H1 (cell line): ENCODE data around the gene PTPRCAP. TPM values are rescaled to one million over a fixed set of nuclear protein-coding genes. Genes with fewer than 3 reads are reported as not detected.
A peak's percentile ranks its signal among the peaks of the same experiment; 100 is the strongest.

Source experiments
- CTCF ChIA-PET: fragments of 300-600 bp; sonication (Branson Sonifier 250); formaldehyde crosslinking; loops from one replicate; lab custom pipeline; 2021; ENCODE audit not compliant: partially characterized antibody; lab: Charles Lee
- POLR2A ChIA-PET: fragments of 300-600 bp; sonication (Branson Sonifier 250); formaldehyde crosslinking; loops from one replicate; lab custom pipeline; 2021; ENCODE audit warnings: inconsistent platforms; ENCODE audit not compliant: partially characterized antibody; lab: Charles Lee
- DNase-seq, 2 experiments: peaks; one replicate each; pipeline versions ENCODE4 v3.0.0 to v3.0.0-alpha.2; 2010 to 2022; ENCODE audit warnings: low spot score in 2 of 2, low read depth in 1 of 2, mixed read lengths in 1 of 2
- FAIRE-seq: peaks from 2 replicates; lab custom pipeline; 2011; peaks lifted over from hg19 to GRCh38; lab: Jason Lieb, UNC
- H2AFZ ChIP-seq: 2 replicates; pipeline ENCODE4 v1.8.1; 2012; ENCODE audit warnings: low read length, inconsistent platforms
- H2AK5ac ChIP-seq: 2 replicates; pipeline ENCODE4 v1.6.1; 2013; ENCODE audit warnings: low read depth, low read length
- H2BK120ac ChIP-seq: replicated peaks from 2 replicates; pipeline ENCODE3; 2013; ENCODE audit warnings: low read depth, low read length, inconsistent platforms
- H2BK12ac ChIP-seq: 2 replicates; pipeline ENCODE4 v1.6.1; 2013; ENCODE audit warnings: low read depth, low read length
- H2BK15ac ChIP-seq: 2 replicates; pipeline ENCODE4 v1.6.1; 2013; ENCODE audit warnings: low read length
- H2BK20ac ChIP-seq: 2 replicates; pipeline ENCODE4 v1.6.1; 2013; ENCODE audit warnings: low read length
- H2BK5ac ChIP-seq: 2 replicates; pipeline ENCODE4 v1.6.1; 2013; ENCODE audit warnings: low read depth, low read length
- H3K14ac ChIP-seq: 2 replicates; pipeline ENCODE4 v1.6.1; 2013; ENCODE audit warnings: inconsistent platforms; ENCODE audit not compliant: insufficient read length
- H3K18ac ChIP-seq: 2 replicates; pipeline ENCODE4 v1.6.1; 2013; ENCODE audit warnings: low read length; ENCODE audit errors: extremely low read depth
- H3K23ac ChIP-seq: 2 replicates; pipeline ENCODE4 v1.6.1; 2013; ENCODE audit warnings: inconsistent platforms; ENCODE audit not compliant: insufficient read length
- H3K23me2 ChIP-seq: 2 replicates; pipeline ENCODE4 v1.6.1; 2013; ENCODE audit warnings: low read depth, low read length
- H3K27ac ChIP-seq: 2 replicates; pipeline ENCODE4 v1.6.1; 2011; ENCODE audit warnings: low read depth, low read length, inconsistent platforms
- H3K27me3 ChIP-seq, 4 experiments: replicated peaks in 1 of 4; 1 replicate in 1 of 4; 2 replicates in 3 of 4; pipeline versions ENCODE4 v1.6.1 to v1.8.1; 2011 to 2013; ENCODE audit warnings: low read length in 3 of 4, mild to moderate bottlenecking in 3 of 4, inconsistent platforms in 2 of 4, mixed read lengths in 2 of 4, moderate library complexity in 1 of 4; ENCODE audit not compliant: control insufficient read depth in 3 of 4, insufficient read depth in 3 of 4; ENCODE audit errors: extremely low read depth in 1 of 4
- H3K36me3 ChIP-seq, 4 experiments: 2 replicates each; pipeline versions ENCODE4 v1.6.1 to v1.8.1; 2011 to 2013; ENCODE audit warnings: mild to moderate bottlenecking in 4 of 4, low read length in 3 of 4, moderate library complexity in 2 of 4, control low read depth in 1 of 4, inconsistent platforms in 1 of 4; ENCODE audit not compliant: insufficient read depth in 4 of 4, control insufficient read depth in 2 of 4
- H3K4ac ChIP-seq: replicated peaks from 2 replicates; pipeline ENCODE3; 2013; ENCODE audit warnings: low read length, low read depth, mixed read lengths, inconsistent platforms; ENCODE audit not compliant: insufficient read length
- H3K4me1 ChIP-seq, 4 experiments: replicated peaks in 1 of 4; 1 replicate in 1 of 4; 2 replicates in 3 of 4; pipeline versions ENCODE4 v1.6.1 to v1.8.1; 2011 to 2013; ENCODE audit warnings: low read length in 3 of 4, inconsistent platforms in 2 of 4, mixed read lengths in 1 of 4; ENCODE audit not compliant: insufficient read depth in 4 of 4, control insufficient read depth in 3 of 4
- H3K4me2 ChIP-seq, 2 experiments: 2 replicates each; pipeline versions ENCODE4 v1.6.1 to v1.8.1; 2011 to 2013; ENCODE audit warnings: low read depth in 2 of 2, low read length in 2 of 2, control low read depth in 1 of 2, inconsistent platforms in 1 of 2, mild to moderate bottlenecking in 1 of 2; ENCODE audit not compliant: insufficient read depth in 1 of 2
- H3K4me3 ChIP-seq, 4 experiments: fragments of 200-600, 300-600 bp in 1 of 4; sonication (generic), shearing (Covaris generic), sonication (Bioruptor Twin) in 1 of 4; 2 replicates each; pipeline versions ENCODE4 v1.5.1 to v1.8.1; 2011 to 2016; ENCODE audit warnings: low read length in 4 of 4, low read depth in 3 of 4, control low read depth in 2 of 4, inconsistent platforms in 2 of 4, mild to moderate bottlenecking in 2 of 4, mixed read lengths in 1 of 4, moderate library complexity in 1 of 4; ENCODE audit not compliant: insufficient read depth in 2 of 4; ENCODE audit errors: extremely low read depth in 1 of 4
- H3K56ac ChIP-seq: replicated peaks from 2 replicates; pipeline ENCODE3; 2013; ENCODE audit warnings: low read depth, mild to moderate bottlenecking, mixed read lengths, low read length, inconsistent platforms; ENCODE audit not compliant: insufficient read length
- H3K79me1 ChIP-seq: 2 replicates; pipeline ENCODE4 v1.6.1; 2013; ENCODE audit warnings: low read depth, low read length, control low read depth
- H3K79me2 ChIP-seq, 2 experiments: 2 replicates each; pipeline versions ENCODE4 v1.6.1 to v1.8.1; 2012 to 2013; ENCODE audit warnings: low read length in 2 of 2, mild to moderate bottlenecking in 2 of 2, inconsistent platforms in 1 of 2; ENCODE audit not compliant: insufficient read depth in 2 of 2, control insufficient read depth in 1 of 2
- H3K9ac ChIP-seq, 4 experiments: replicated peaks in 1 of 4; 1 replicate in 1 of 4; 2 replicates in 3 of 4; pipeline versions ENCODE4 v1.6.1 to v1.8.1; 2011 to 2013; ENCODE audit warnings: low read depth in 3 of 4, low read length in 3 of 4, control low read depth in 2 of 4, mild to moderate bottlenecking in 2 of 4, moderate library complexity in 2 of 4, inconsistent platforms in 1 of 4; ENCODE audit errors: extremely low read depth in 1 of 4
- H3K9me3 ChIP-seq, 2 experiments: 2 replicates each; pipeline versions ENCODE4 v1.6.1 to v1.8.1; 2012 to 2013; ENCODE audit warnings: mild to moderate bottlenecking in 2 of 2, moderate library complexity in 2 of 2, control low read depth in 1 of 2, inconsistent platforms in 1 of 2, low read depth in 1 of 2, low read length in 1 of 2, mixed read lengths in 1 of 2; ENCODE audit not compliant: insufficient read depth in 2 of 2
- H4K20me1 ChIP-seq, 2 experiments: replicated peaks in 1 of 2; 2 replicates each; pipeline versions ENCODE3 to v1.8.1; 2011 to 2013; ENCODE audit warnings: inconsistent platforms in 2 of 2, low read length in 2 of 2, mild to moderate bottlenecking in 1 of 2; ENCODE audit not compliant: insufficient read depth in 2 of 2, control insufficient read depth in 1 of 2
- H4K5ac ChIP-seq: 2 replicates; pipeline ENCODE4 v1.6.1; 2013; ENCODE audit warnings: low read length, low read depth, mixed read lengths, inconsistent platforms; ENCODE audit not compliant: insufficient read length
- H4K8ac ChIP-seq: 2 replicates; pipeline ENCODE4 v1.8.0; 2013; ENCODE audit warnings: mild to moderate bottlenecking, moderate library complexity, low read length, inconsistent platforms; ENCODE audit not compliant: insufficient read depth; ENCODE audit errors: extremely low read depth
- H4K91ac ChIP-seq: replicated peaks from 2 replicates; pipeline ENCODE3; 2013; ENCODE audit warnings: low read length, mixed read lengths, inconsistent platforms; ENCODE audit not compliant: insufficient read length
- CTBP2 ChIP-seq: IDR thresholded peaks from 2 replicates; pipeline ENCODE4 v1.7.0; 2011; ENCODE audit warnings: borderline replicate concordance, mild to moderate bottlenecking, moderate library complexity, mixed read lengths, low read length; ENCODE audit not compliant: insufficient read depth, insufficient read length
- NANOG ChIP-seq: IDR thresholded peaks from 2 replicates; pipeline ENCODE4 v1.6.1; 2011; ENCODE audit warnings: low read length, low read depth, mild to moderate bottlenecking, inconsistent platforms; ENCODE audit not compliant: insufficient read depth, poor library complexity, severe bottlenecking
- RFX5 ChIP-seq: IDR thresholded peaks from 2 replicates; pipeline ENCODE4 v1.6.1; 2011; ENCODE audit warnings: low read depth, low read length, improper control_type of control experiment, borderline replicate concordance
- SP2 ChIP-seq: IDR thresholded peaks from 2 replicates; pipeline ENCODE4 v1.6.1; 2012; ENCODE audit warnings: mild to moderate bottlenecking, low read length, inconsistent platforms
- TEAD4 ChIP-seq: IDR thresholded peaks from 2 replicates; pipeline ENCODE4 v1.6.1; 2012; ENCODE audit warnings: low read depth, low read length, inconsistent platforms, mixed read lengths
- WGBS, 2 experiments: shearing (Covaris generic) in 1 of 2; methylation state at CpG; one replicate each; pipeline versions ENCODE4 v1.1.6 to v1.1.7; 2013 to 2015; ENCODE audit warnings: low lambda C conversion rate in 2 of 2, mixed read lengths in 2 of 2, inconsistent platforms in 1 of 2, low coverage in 1 of 2, missing lambda C conversion rate in 1 of 2; ENCODE audit not compliant: insufficient replicate concordance in 2 of 2, insufficient coverage in 1 of 2, insufficient read length in 1 of 2; ENCODE audit errors: extremely low coverage in 1 of 2, missing lambda C conversion rate in 1 of 2; 5-methylcytosine and 5-hydroxymethylcytosine counted together
- polyA plus RNA-seq, 7 experiments: library from polyadenylated mRNA; depleted of rRNA in 3 of 7; stranded (reverse) in 5 of 7; unstranded in 2 of 7; fragments of >200 nt in 5 of 7; fragments of 200-250 nt in 2 of 7; gene quantifications; 1 replicate in 5 of 7; 2 replicates in 1 of 7; 4 replicates in 1 of 7; pipeline versions ENCODE4 v1.2.1 to v1.2.3, GENCODE V29; 2011 to 2013; ENCODE audit warnings: missing spikeins in 2 of 7, mixed read lengths in 2 of 7
- total RNA-seq: library from RNA; stranded (reverse); fragmentation: NEBNext Ultra II Directional; extraction: Animal tissue kit (Norgen Biotek cat#: 25700); gene quantifications from 2 replicates; pipeline ENCODE4 v1.2.1, GENCODE V29; 2021
- TF ChIP-seq, protein P1 (sequence below): IDR thresholded peaks from 2 replicates; pipeline ENCODE4 v1.6.1; 2011; ENCODE audit warnings: low read length, improper control_type of control experiment

The PTPRCAP gene
- total and polyA plus RNA-seq, 2 of the 8 experiments (the other 6 are each of a cell fraction or from before 2014, with no cell fraction given): 0.78 to 6.7 TPM

DNA sequence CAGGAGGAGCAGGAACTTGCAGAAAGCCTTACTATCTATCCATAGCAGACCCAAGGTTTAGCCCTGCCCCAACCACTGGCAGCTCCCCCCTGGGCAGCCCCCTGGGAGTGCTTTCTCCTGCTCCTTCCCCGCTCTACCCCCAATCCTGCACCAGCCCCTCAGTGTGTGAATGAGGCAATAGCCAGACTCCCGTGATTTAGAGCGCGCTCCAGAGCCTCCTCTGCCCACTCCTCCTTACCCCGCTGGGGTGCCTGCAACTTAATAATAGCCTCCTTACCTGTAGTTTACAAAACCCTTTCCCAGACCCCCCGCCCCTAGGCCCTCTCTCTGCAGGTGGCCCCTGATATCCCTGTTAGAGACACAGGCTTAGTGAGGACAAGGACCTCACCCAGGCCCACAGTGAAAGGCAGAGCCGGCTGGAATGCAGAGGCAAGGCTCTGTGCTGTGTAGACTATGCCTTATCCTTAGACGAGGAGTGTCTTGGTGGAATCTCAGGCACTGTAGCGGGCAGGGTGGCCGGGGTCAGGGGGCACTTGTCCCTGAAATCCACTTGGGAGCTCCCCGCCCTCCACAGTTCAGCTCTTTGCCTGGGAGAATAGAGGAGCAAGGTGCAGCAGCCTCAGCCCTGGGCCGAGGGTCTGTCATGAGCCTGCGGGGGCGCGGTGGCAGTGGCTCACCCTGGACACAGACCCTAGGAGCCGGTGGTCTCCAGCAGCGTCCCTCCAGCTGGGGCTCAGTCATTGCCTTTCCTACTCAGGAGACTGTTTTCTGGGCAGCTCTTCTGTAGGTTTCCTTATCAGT lies 26.3 kb downstream of the PTPRCAP start:
- Histone ChIP-seq H3K4me1 (peaks cover 3 to 17% (median 11%) of the 10 kb centered on the region in 4 experiments), H3K27me3 (peaks cover 0 to 16% (median 5%) of the 10 kb centered on the region in 4 experiments; a peak in 4 of 7 replicates), H2BK5ac (no peak overlapping the region), H2BK120ac (no peak overlapping the region), H4K20me1 (no peaks in the 10 kb centered on the region), H3K36me3 (no peaks in the 10 kb centered on the region), H3K4me3 (no peak overlapping the region), H4K8ac (no peak overlapping the region; the same call in 1 of the 2 replicates), H2AK5ac (no peak overlapping the region), H2AFZ (no peak overlapping the region), H3K4ac (no peak overlapping the region), H3K27ac (no peak overlapping the region), H3K23me2 (0 out of 2 replicates have a peak, but pooled peaks cover 3% of the 10 kb centered on the region), H2BK20ac (no peak overlapping the region), H4K5ac (no peak overlapping the region), H4K91ac (no peak overlapping the region), H3K79me2 (no peaks in the 10 kb centered on the region), H3K9ac (no peak overlapping the region), H3K56ac (no peak overlapping the region), H2BK15ac (no peak overlapping the region), H3K18ac (no peak overlapping the region), H2BK12ac (no peak overlapping the region), H3K23ac (no peak overlapping the region), H3K4me2 (no peak overlapping the region; a peak in 1 of 4 replicates), H3K79me1 (no peaks in the 10 kb centered on the region), H3K14ac (no peak overlapping the region), H3K9me3 (no peaks in the 10 kb centered on the region)
- CTCF ChIA-PET: interaction anchor here (0.6 to 2.5 kb wide), 6 partner anchors 10 to 66 kb away, joined by 3 to 7 read pairs (median 4); partner anchors contain the start of genes PPP1CA, PTPRCAP and TMEM134
- 0 out of 2 replicates have a peak, but pooled peaks have one; percentile 18 for TF ChIP-seq TEAD4
- TF ChIP-seq, protein P1, sequence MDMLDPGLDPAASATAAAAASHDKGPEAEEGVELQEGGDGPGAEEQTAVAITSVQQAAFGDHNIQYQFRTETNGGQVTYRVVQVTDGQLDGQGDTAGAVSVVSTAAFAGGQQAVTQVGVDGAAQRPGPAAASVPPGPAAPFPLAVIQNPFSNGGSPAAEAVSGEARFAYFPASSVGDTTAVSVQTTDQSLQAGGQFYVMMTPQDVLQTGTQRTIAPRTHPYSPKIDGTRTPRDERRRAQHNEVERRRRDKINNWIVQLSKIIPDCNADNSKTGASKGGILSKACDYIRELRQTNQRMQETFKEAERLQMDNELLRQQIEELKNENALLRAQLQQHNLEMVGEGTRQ: no peak
- no peak for TF ChIP-seq RFX5
- no peak for TF ChIP-seq NANOG
- no peak for TF ChIP-seq SP2
- TF ChIP-seq CTBP2: no peak
- DNase-seq: no peak
- WGBS, 2 experiments: 85% methylated on average over 16 of the region's 17 CpGs; no CpG with 5 or more reads in 1 of the 2 experiments
- POLR2A ChIA-PET: interaction anchor here (0.6 to 2.6 kb wide), 8 partner anchors 9 to 82 kb away, joined by 3 to 8 read pairs (median 3); partner anchors contain the start of gene PTPRCAP
- FAIRE-seq: no peak
